Heart right ventricle (tissue), 16 donors: ENCODE measurements around the gene ELK3. TPM values are rescaled to one million over a fixed set of nuclear protein-coding genes. Genes with fewer than 3 reads are reported as not detected.

ENCODE experiments used
- ATAC-seq, 8 donors: fragments of 200-7000 bp; cut with Tn5 transposase; one replicate each; pipeline ENCODE4 v1.9.1; 2020; ENCODE audit warnings: mild to moderate bottlenecking in 8 of 8, moderate library complexity in 8 of 8, moderate number of reproducible peaks in 1 of 8
- DNase-seq, 2 donors: peaks; one replicate each; pipeline ENCODE4 v3.0.0-alpha.2; 2020
- H3K27ac ChIP-seq, 10 donors: fragments of 200-600 bp; sonication (generic) in 2 of 10; one replicate each; pipeline versions ENCODE4 v1.5.0 to v1.8.0; 2020 to 2022; ENCODE audit warnings: mild to moderate bottlenecking in 3 of 10
- H3K27me3 ChIP-seq, 7 donors: fragments of 200-600 bp; one replicate each; pipeline ENCODE4 v1.8.0; 2021 to 2022; ENCODE audit warnings: mild to moderate bottlenecking in 2 of 7
- H3K36me3 ChIP-seq, 9 donors: fragments of 200-600 bp; sonication (generic) in 1 of 9; one replicate each; pipeline versions ENCODE4 v1.5.0 to v1.8.0; 2020 to 2022; ENCODE audit warnings: mild to moderate bottlenecking in 2 of 9
- H3K4me1 ChIP-seq, 9 donors: fragments of 200-600 bp; sonication (generic) in 1 of 9; one replicate each; pipeline versions ENCODE4 v1.5.0 to v1.8.0; 2020 to 2022; ENCODE audit warnings: mild to moderate bottlenecking in 4 of 9
- H3K4me3 ChIP-seq, 10 donors: fragments of 200-600 bp; sonication (generic) in 2 of 10; one replicate each; pipeline versions ENCODE4 v1.5.0 to v1.8.0; 2020 to 2022; ENCODE audit warnings: mild to moderate bottlenecking in 7 of 10, moderate library complexity in 2 of 10
- H3K9me3 ChIP-seq, 11 donors: fragments of 200-600 bp in 10 of 11; sonication (generic) in 2 of 11; one replicate each; pipeline versions ENCODE4 v1.5.0 to v1.8.0; 2013 to 2022; ENCODE audit warnings: mild to moderate bottlenecking in 2 of 11, control low read depth in 1 of 11, moderate library complexity in 1 of 11
- WGBS, 2 donors: extraction: QIAGEN DNeasy Blood & Tissue Kit; methylation state at CpG; one replicate each; pipeline ENCODE4 v1.1.7; 2013; ENCODE audit warnings: inconsistent platforms in 1 of 2; 5-methylcytosine and 5-hydroxymethylcytosine counted together
- intact Hi-C, 10 donors: fragments of 100-400 bp; cut with DNase I; formaldehyde crosslinking; loops; one replicate each; pipeline versions ENCODE4 v1.11.1 to v1.14.2; 2022
- polyA plus RNA-seq, 2 donors: library from polyadenylated mRNA; stranded (reverse); fragments of 200-250 nt; gene quantifications; one replicate each; pipeline ENCODE4 v1.2.3, GENCODE V29; 2013
- total RNA-seq, 10 donors: library from RNA; stranded (reverse); fragmentation: NEBNext Ultra II Directional in 3 of 10; extraction: Animal tissue kit (Norgen Biotek cat#: 25700) in 3 of 10; gene quantifications; one replicate each; pipeline versions ENCODE4 v1.2.1 to v1.2.4, GENCODE V29; 2021 to 2023
- TF ChIP-seq, protein P1 (sequence below), 9 donors: fragments of 200-600 bp; sonication (generic) in 2 of 9; IDR thresholded peaks; one replicate each; pipeline versions ENCODE4 v1.5.0 to v1.8.0; 2021 to 2022; ENCODE audit warnings: antibody characterized with exemption in 9 of 9, mild to moderate bottlenecking in 5 of 9, moderate library complexity in 1 of 9
- donor health status: Arrhythmogenic right ventricular cardiomyopathy.
- donor health status: ischemic (EF 13 %, LVEDD 7.1; RV severe dilation, severe dysfunction).
- donor health status: healthy with polysubstance abuse.
- donor health status: DM: no; HTN: yes; CAD: no.
- donor health status: DM: no; HTN: no; CAD: no.
- donor health status: ischemic (EF 25% LVEDD 6.9; RV normal size, moderate dysfunction).
- donor health status: ischemic (EF 25% LVEDD 5.7; RV mildly dilated, moderate dysfunction).
- donor health status: healthy.
- donor health status: DM: yes; HTN: yes; CAD: no.
- donor health status: Ischemic cardiomyopathy.
- donor health status: ischemic (EF 35%, LVEDD 5.7; RV mildly dilated, moderate dysfunction).
- donor health status: nonischemic (EF 11% LVEDD 7.7; RV severe dilation, severe dysfunction).
- donor health status: DM: yes; HTN: yes; CAD: no.
- donor health status: PGD.
- donor health status: ischemic (EF 29% LVEDD 5.4; RV normal size, mild dysfunction).
- donor health status: nonischemic (EF 23%, LVEDD 6.1; RV moderate dilation, normal function).

Gene ELK3
- total and polyA plus RNA-seq, 12 donors: 6.6 to 33.0 (median 21.4) TPM

DNA sequence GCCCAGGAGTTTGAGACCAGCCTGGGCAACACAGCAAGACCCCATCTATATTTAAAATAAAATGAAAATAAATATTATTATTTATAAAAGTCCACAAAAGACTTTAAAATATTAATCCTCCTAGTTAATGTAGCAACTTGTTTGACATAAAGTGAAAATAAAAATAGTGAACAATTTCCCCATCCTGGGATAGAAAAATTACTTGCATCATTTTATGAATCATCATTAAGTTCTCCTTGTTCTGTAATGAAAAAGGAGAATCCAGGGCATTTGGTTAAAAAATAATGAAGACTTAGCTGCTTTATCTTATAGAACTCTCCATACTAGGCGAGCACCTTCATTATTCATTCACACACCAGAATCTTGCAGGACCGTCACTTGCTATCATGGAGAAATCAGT, 66.1 kb downstream of the ELK3 start:
- H3K36me3 ChIP-seq: peaks cover 0 to 78% (median 5%) of the 10 kb centered on the region in 9 donors
- no peaks in the 10 kb centered on the region for H3K9me3 ChIP-seq
- intact Hi-C loops: no loop called here
- ATAC-seq (no peak), DNase-seq (no peak)
- H3K4me3 ChIP-seq: no peak overlapping the region
- TF ChIP-seq, protein P1, sequence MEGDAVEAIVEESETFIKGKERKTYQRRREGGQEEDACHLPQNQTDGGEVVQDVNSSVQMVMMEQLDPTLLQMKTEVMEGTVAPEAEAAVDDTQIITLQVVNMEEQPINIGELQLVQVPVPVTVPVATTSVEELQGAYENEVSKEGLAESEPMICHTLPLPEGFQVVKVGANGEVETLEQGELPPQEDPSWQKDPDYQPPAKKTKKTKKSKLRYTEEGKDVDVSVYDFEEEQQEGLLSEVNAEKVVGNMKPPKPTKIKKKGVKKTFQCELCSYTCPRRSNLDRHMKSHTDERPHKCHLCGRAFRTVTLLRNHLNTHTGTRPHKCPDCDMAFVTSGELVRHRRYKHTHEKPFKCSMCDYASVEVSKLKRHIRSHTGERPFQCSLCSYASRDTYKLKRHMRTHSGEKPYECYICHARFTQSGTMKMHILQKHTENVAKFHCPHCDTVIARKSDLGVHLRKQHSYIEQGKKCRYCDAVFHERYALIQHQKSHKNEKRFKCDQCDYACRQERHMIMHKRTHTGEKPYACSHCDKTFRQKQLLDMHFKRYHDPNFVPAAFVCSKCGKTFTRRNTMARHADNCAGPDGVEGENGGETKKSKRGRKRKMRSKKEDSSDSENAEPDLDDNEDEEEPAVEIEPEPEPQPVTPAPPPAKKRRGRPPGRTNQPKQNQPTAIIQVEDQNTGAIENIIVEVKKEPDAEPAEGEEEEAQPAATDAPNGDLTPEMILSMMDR (IDR thresholded peaks at IDR 0.05): no peak
- H3K27ac ChIP-seq: peak overlapping the region in 2 of 10 donors; percentile 4 to 38
- H3K4me1 ChIP-seq: peaks cover 3 to 73% (median 51%) of the 10 kb centered on the region in 9 donors
- H3K27me3 ChIP-seq: no peaks in the 10 kb centered on the region
- WGBS, 2 donors: 92 to 93% methylated on average over 2 of the region's 2 CpGs

DNA sequence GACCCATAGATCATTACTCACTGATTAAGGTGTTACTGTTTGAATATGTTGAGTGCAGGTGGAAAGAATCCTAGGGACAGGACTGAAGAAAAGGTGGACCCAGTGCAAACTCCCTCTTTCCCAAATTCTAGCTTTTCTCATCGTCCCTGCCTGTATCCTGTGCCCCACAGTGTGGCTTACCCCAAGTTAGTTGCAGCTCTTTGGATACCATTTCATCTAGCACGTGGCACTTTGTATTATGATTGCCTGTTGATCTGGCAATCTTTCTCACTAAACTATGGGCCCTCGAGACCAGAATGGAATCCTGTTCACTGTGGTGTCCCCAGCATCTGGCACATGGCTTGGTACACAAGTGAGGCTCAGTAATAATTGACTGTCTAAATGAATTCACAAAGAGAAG, 66.5 kb downstream of the ELK3 start:
- DNase-seq: no peak
- H3K36me3 ChIP-seq: peaks cover 0 to 82% (median 5%) of the 10 kb centered on the region in 9 donors
- intact Hi-C loops: no loop called here
- TF ChIP-seq, protein P1 (IDR thresholded peaks at IDR 0.05): no peak
- no peak for ATAC-seq
- peaks cover 3 to 69% (median 47%) of the 10 kb centered on the region in 9 donors for H3K4me1 ChIP-seq
- H3K27ac ChIP-seq: peak overlapping the region in 2 of 10 donors; percentile 4 to 38
- 77 to 79% methylated on average over 3 of the region's 3 CpGs for WGBS, 2 donors
- no peaks in the 10 kb centered on the region for H3K27me3 ChIP-seq
- H3K4me3 ChIP-seq: no peak overlapping the region
- H3K9me3 ChIP-seq: no peaks in the 10 kb centered on the region

DNA sequence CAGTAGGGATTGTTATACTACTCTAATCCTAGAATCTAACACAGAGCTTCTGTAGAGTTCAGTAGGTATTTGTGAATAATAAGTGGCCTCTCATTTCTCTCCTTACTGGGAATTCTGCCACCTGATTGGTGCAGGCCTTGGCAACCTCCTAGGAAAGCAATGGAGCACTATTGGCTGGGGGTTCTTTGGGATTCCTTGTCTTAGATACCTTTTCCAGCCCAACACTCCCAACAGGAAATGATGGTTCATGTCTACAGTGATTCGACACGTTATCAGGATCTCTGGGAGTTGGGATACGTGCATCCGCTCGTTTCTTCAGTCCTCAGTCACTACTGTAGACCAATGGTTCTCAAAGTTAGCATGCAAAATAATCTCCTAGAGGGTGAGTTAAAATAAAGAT, 67.4 kb downstream of the ELK3 start:
- peaks cover 0 to 63% (median 38%) of the 10 kb centered on the region in 9 donors for H3K4me1 ChIP-seq
- WGBS, 2 donors: 80 to 91% methylated on average over 5 of the region's 5 CpGs

DNA sequence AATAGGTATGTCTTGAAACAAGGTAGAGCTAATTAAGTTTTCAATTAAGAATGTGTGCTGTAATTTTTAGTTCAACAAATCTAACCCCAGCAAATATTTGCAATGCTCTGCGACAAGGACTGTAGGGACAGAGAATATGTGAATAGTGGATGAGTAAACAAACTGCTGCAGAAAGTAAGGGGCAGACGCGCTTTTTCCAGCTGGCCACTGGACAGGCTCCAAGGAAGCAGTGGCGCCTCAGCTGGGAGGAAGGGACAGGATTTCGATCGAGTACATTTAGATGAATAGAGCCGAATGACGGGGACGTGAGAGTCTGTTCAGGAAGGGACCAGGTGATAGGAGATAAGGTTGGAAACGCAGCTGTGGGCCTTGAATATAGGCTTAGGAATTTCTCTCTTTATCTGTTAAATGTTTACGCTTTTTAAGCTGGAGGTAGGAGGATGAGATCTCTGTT, 69.3 kb downstream of the ELK3 start:
- TF ChIP-seq, protein P1 (IDR thresholded peaks at IDR 0.05): no peak
- no peak overlapping the region for H3K4me3 ChIP-seq
- H3K36me3 ChIP-seq: peaks cover 0 to 98% (median 11%) of the 10 kb centered on the region in 9 donors
- intact Hi-C loops: no loop called here
- no peaks in the 10 kb centered on the region for H3K9me3 ChIP-seq
- H3K4me1 ChIP-seq: peaks cover 0 to 48% (median 19%) of the 10 kb centered on the region in 9 donors
- 58 to 60% methylated on average over 11 of the region's 11 CpGs for WGBS, 2 donors
- DNase-seq (peak; percentile 30 to 35), ATAC-seq (peak in 4 of 8 donors; percentile 19 to 32 (median 28))
- H3K27me3 ChIP-seq: no peaks in the 10 kb centered on the region
- H3K27ac ChIP-seq: peak overlapping the region in 4 of 10 donors; percentile 14 to 45 (median 27)

More for the DNA sequence above, 67.4 kb downstream of the ELK3 start:
- intact Hi-C loops: no loop called here
- DNase-seq (no peak), ATAC-seq (no peak)
- Histone ChIP-seq H3K9me3 (no peaks in the 10 kb centered on the region), H3K36me3 (peaks cover 0 to 91% (median 5%) of the 10 kb centered on the region in 9 donors), H3K27me3 (no peaks in the 10 kb centered on the region), H3K27ac (peak overlapping the region in 1 of 10 donors; percentile 38), H3K4me3 (no peak overlapping the region)
- TF ChIP-seq, protein P1 (IDR thresholded peaks at IDR 0.05): no peak
